GM12801 (cell line): ENCODE data around the gene CIART.

Experiments
- TF ChIP-seq, protein P1 (sequence below): IDR thresholded peaks from one replicate; pipeline ENCODE4 v1.5.1; 2011; ENCODE audit warnings: control low read depth; ENCODE audit not compliant: insufficient read length; ENCODE audit errors: extremely low read depth

CIART gene

DNA sequence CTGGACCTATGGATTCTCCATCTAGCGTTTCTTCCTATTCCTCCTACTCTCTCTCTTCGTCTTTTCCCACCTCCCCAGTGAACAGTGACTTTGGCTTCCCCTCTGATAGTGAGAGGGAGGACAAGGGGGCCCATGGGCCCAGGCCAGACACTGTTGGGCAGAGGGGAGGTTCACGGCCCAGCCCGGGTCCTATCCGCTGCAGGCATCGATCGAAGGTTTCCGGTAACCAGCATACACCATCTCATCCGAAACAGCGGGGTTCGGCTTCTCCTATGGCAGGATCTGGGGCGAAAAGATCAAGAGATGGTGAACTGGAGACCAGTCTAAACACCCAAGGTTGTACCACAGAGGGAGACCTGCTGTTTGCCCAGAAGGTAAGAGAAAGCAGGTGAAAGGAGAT lies 906 bp downstream of the CIART start:
- TF ChIP-seq, protein P1, sequence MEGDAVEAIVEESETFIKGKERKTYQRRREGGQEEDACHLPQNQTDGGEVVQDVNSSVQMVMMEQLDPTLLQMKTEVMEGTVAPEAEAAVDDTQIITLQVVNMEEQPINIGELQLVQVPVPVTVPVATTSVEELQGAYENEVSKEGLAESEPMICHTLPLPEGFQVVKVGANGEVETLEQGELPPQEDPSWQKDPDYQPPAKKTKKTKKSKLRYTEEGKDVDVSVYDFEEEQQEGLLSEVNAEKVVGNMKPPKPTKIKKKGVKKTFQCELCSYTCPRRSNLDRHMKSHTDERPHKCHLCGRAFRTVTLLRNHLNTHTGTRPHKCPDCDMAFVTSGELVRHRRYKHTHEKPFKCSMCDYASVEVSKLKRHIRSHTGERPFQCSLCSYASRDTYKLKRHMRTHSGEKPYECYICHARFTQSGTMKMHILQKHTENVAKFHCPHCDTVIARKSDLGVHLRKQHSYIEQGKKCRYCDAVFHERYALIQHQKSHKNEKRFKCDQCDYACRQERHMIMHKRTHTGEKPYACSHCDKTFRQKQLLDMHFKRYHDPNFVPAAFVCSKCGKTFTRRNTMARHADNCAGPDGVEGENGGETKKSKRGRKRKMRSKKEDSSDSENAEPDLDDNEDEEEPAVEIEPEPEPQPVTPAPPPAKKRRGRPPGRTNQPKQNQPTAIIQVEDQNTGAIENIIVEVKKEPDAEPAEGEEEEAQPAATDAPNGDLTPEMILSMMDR, result no peak

- TF ChIP-seq, protein P1, result no peak
These were observed 6.0 kb downstream of the CIART start for GRCh38 chr1:150288382-150288781.

DNA sequence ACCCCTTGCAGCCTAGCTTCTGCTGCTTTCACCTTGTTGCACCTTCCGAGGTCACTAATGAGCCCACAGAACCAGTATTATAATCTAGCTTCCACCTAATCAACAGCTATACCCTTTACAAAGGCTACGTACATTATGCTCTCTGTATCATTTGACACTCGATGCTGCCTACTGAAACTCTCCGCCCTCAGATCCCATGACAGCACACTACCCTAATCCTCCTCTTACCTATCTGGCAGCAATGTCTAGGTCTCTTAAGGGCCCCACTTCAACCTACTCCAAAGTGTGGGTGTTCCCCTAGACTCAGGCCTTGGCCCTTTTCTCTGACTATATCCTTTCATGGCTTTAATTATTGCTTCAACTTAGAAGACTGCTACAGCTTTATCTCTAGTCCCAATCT lies 6.5 kb downstream of the CIART start:
- TF ChIP-seq, protein P1, result no peak

DNA sequence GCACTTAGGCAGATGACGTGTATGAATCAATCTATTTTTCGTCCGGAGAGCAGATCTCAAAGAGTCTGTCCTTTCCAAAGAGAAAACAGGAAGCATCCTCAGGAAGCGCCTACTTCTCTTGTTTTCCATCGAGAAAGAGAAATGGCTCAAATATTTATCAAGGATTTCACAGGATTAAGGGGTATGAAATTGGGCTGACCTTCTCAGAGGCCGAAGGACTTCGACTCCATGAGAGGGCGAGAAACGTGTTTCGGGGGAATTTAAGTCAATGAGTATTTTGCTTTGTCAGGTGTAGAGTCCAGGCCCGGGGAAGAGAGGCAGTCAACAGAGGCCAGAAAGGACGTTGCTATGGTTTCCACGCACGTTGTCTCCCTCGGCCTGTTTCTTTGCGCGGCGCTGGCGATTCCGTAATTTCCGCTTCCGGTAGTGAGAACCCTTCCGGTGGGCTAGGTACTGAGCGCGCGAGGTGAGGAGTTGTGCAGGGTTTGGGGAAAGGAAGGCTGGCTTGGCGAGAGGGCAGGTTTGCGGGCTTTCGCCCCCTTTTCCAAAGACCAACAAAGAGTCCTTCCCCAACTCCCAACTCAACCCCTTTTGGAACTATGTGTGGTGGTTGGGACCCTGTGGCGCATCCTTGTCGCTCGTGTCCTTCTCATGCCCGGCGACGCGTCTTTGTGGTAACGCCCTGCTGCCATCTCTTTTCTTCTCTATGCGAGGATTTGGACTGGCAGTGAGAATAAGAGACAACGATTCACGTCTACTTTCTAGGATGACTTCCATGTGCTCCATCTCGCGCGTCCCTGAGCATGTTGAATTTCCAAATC lies 11.3 kb downstream of the CIART start, which contains the start of gene MRPS21:
Gene MRPS21 (plus strand): TSS at position 429 of the 821 bp plus-strand sequence. CDS start 506 bp downstream, outside the sequence.
- TF ChIP-seq, protein P1, result no peak

GRCh38 chr1:150295476-150295875 lies 13.1 kb downstream of the CIART start:
- TF ChIP-seq, protein P1, result no peak

DNA sequence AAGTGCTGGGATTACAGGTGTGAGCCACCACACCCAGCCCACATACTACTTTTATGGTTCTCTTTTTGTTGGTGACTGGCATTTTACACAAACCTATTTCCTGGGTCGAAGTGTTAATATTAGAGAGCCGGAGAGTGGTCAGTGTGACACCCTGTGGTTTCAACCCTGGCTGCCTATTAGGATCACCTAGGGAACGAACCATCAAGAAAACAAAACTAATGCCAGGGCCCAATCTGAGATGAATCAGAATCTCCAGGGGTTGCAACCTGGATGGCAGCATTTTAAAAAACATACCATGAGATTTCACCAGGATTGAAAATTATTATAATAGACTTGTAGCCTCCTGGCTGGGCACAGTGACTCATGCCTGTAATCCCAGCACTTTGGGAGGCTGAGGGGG lies 17.4 kb downstream of the CIART start:
- TF ChIP-seq, protein P1, result no peak

GRCh38 chr1:150302338-150302737 lies 20.0 kb downstream of the CIART start:
- TF ChIP-seq, protein P1, result no peak
